HEK293 (cell line): ENCODE measurements around the gene IL2RA.

Experiments
- CTCF ChIA-PET: fragments of 350-600 bp; formaldehyde crosslinking; extraction: SDS; loops from one replicate; lab custom pipeline; 2021; ENCODE audit warnings: antibody characterized with exemption; lab: Yijun Ruan, JAX
- POLR2A ChIA-PET: fragments of 300-600 bp; formaldehyde crosslinking; extraction: SDS; loops from one replicate; lab custom pipeline; 2020; ENCODE audit warnings: antibody characterized with exemption, inconsistent platforms; lab: Yijun Ruan, JAX
- H3K27ac ChIP-seq: fragments of 200-500 bp; sonication (Bioruptor generic); 2 replicates; pipeline ENCODE4 v1.5.1; 2014; ENCODE audit warnings: low read depth, low read length, control low read depth, inconsistent platforms; ENCODE audit errors: extremely low read depth
- H3K36me3 ChIP-seq, 2 experiments: fragments of 200-500 bp in 1 of 2; sonication (Bioruptor generic) in 1 of 2; 1 replicate in 1 of 2; 2 replicates in 1 of 2; pipeline ENCODE4 v1.5.1; 2014 to 2017; ENCODE audit warnings: inconsistent platforms in 2 of 2, low read length in 2 of 2; ENCODE audit not compliant: control insufficient read depth in 2 of 2, insufficient read depth in 1 of 2
- H3K4me1 ChIP-seq: fragments of 200-500 bp; sonication (Bioruptor generic); 2 replicates; pipeline ENCODE4 v1.5.1; 2014; ENCODE audit warnings: mild to moderate bottlenecking, low read length, inconsistent platforms; ENCODE audit not compliant: control insufficient read depth, insufficient read depth
- H3K4me3 ChIP-seq: 2 replicates; pipeline ENCODE4 v1.5.1; 2011; ENCODE audit warnings: low read depth, mild to moderate bottlenecking, control low read depth, low read length, moderate library complexity
- H3K9me3 ChIP-seq: fragments of 200-500 bp; sonication (Bioruptor generic); 2 replicates; pipeline ENCODE4 v1.5.1; 2014; ENCODE audit warnings: low read depth, low read length, inconsistent platforms; ENCODE audit not compliant: control insufficient read depth, insufficient read depth
- OVOL3 ChIP-seq: fragments of 450-650 bp; formaldehyde crosslinking; IDR thresholded peaks from 2 replicates; pipeline ENCODE4 v1.5.1; 2016; ENCODE audit warnings: missing biosample characterization, missing genetic modification characterization
- PRDM1 ChIP-seq: fragments of 450-650 bp; formaldehyde crosslinking; IDR thresholded peaks from 2 replicates; pipeline ENCODE4; 2016; ENCODE audit warnings: missing biosample characterization, missing genetic modification characterization
- PRDM4 ChIP-seq: fragments of 450-650 bp; formaldehyde crosslinking; IDR thresholded peaks from 2 replicates; pipeline ENCODE4 v1.5.1; 2017; ENCODE audit warnings: missing biosample characterization, missing genetic modification characterization
- ZFP37 ChIP-seq: fragments of 450-650 bp; formaldehyde crosslinking; IDR thresholded peaks from 2 replicates; pipeline ENCODE4 v1.5.1; 2016; ENCODE audit warnings: missing biosample characterization, missing genetic modification characterization
- ZNF112 ChIP-seq: fragments of 450-650 bp; formaldehyde crosslinking; IDR thresholded peaks from 2 replicates; pipeline ENCODE4 v1.5.0; 2017; ENCODE audit warnings: missing biosample characterization, missing genetic modification characterization
- ZNF121 ChIP-seq: fragments of 450-650 bp; formaldehyde crosslinking; IDR thresholded peaks from 2 replicates; pipeline ENCODE4 v1.5.1; 2016; ENCODE audit warnings: missing biosample characterization, missing genetic modification characterization
- ZNF175 ChIP-seq: fragments of 450-650 bp; formaldehyde crosslinking; IDR thresholded peaks from 2 replicates; pipeline ENCODE4 v1.5.1; 2016; ENCODE audit warnings: missing biosample characterization, missing genetic modification characterization
- ZNF37A ChIP-seq: fragments of 450-650 bp; IDR thresholded peaks from 2 replicates; pipeline ENCODE4 v1.5.1; 2018; ENCODE audit warnings: missing biosample characterization, missing genetic modification characterization
- ZNF423 ChIP-seq: fragments of 450-650 bp; formaldehyde crosslinking; IDR thresholded peaks from 2 replicates; pipeline ENCODE4 v1.5.1; 2016; ENCODE audit warnings: missing biosample characterization, missing genetic modification characterization
- ZNF580 ChIP-seq: fragments of 450-650 bp; formaldehyde crosslinking; IDR thresholded peaks from 2 replicates; pipeline ENCODE4 v1.5.1; 2016; ENCODE audit warnings: missing biosample characterization, missing genetic modification characterization
- ZNF596 ChIP-seq: fragments of 450-650 bp; IDR thresholded peaks from 2 replicates; pipeline ENCODE4 v1.5.0; 2018; ENCODE audit warnings: missing biosample characterization, mild to moderate bottlenecking, missing genetic modification characterization, moderate library complexity
- ZNF664 ChIP-seq: fragments of 450-650 bp; formaldehyde crosslinking; IDR thresholded peaks from 2 replicates; pipeline ENCODE4 v1.5.1; 2016; ENCODE audit warnings: missing biosample characterization, missing genetic modification characterization
- ZNF701 ChIP-seq: fragments of 450-650 bp; formaldehyde crosslinking; IDR thresholded peaks from 2 replicates; pipeline ENCODE4 v1.5.1; 2016; ENCODE audit warnings: missing biosample characterization, missing genetic modification characterization
- ZNF776 ChIP-seq: fragments of 450-650 bp; formaldehyde crosslinking; IDR thresholded peaks from 2 replicates; pipeline ENCODE4 v1.5.0; 2017; ENCODE audit warnings: missing biosample characterization, missing genetic modification characterization, borderline replicate concordance

The IL2RA gene

GRCh38 chr10:5970527-5970926 is 91.6 kb downstream of the IL2RA start:
- Histone ChIP-seq H3K9me3 (no peaks in the 10 kb centered on the region), H3K27ac (no peak overlapping the region), H3K4me1 (no peaks in the 10 kb centered on the region), H3K4me3 (no peak overlapping the region), H3K36me3 (no peaks in the 10 kb centered on the region)
- ChIA-PET CTCF (no interaction called here), POLR2A (no interaction called here)
- no peak for TF ChIP-seq ZNF664 (tag by site-specific recombination)
- no peak for TF ChIP-seq OVOL3
- no peak for TF ChIP-seq ZNF776
- TF ChIP-seq ZNF175 = no peak
- no peak for TF ChIP-seq PRDM4 (tag by site-specific recombination)
- no peak for TF ChIP-seq ZNF112
- no peak for TF ChIP-seq ZNF37A (tag by site-specific recombination)
- no peak for TF ChIP-seq ZNF580 (tag by site-specific recombination)
- no peak for TF ChIP-seq ZNF121

GRCh38 chr10:5970066-5970465 is 92.1 kb downstream of the IL2RA start:
- no peak overlapping the region for H3K27ac ChIP-seq
- H3K4me1 ChIP-seq = no peaks in the 10 kb centered on the region
- no peaks in the 10 kb centered on the region for H3K9me3 ChIP-seq
- H3K36me3 ChIP-seq = no peaks in the 10 kb centered on the region
- no peak overlapping the region for H3K4me3 ChIP-seq
- ChIA-PET CTCF (no interaction called here), POLR2A (no interaction called here)
- TF ChIP-seq ZNF423 (no peak), ZFP37 (no peak), ZNF701 (no peak), ZNF596 (tag by site-specific recombination) (no peak), PRDM4 (tag by site-specific recombination) (no peak)

GRCh38 chr10:5968681-5969453 is 93.3 kb downstream of the IL2RA start:
- Histone ChIP-seq H3K27ac (no peak overlapping the region), H3K36me3 (no peaks in the 10 kb centered on the region), H3K4me3 (no peak overlapping the region), H3K9me3 (no peaks in the 10 kb centered on the region), H3K4me1 (no peaks in the 10 kb centered on the region)
- CTCF ChIA-PET = no interaction called here
- POLR2A ChIA-PET = no interaction called here
- TF ChIP-seq PRDM1 (tag by site-specific recombination) = no peak
